Kidney (tissue), 14 donors: ENCODE results near the gene TEAD1. TPM values are rescaled to one million over a fixed set of nuclear protein-coding genes. Genes with fewer than 3 reads are reported as not detected.

Experiments used
- DNase-seq, 5 donors: peaks; one replicate each; pipeline ENCODE4 v3.0.0-alpha.2; 2013 to 2020
- FAIRE-seq: peaks from 2 replicates; lab custom pipeline; 2012; peaks lifted over from hg19 to GRCh38; lab: Jason Lieb, UNC
- H3K27ac ChIP-seq, 2 donors: one replicate each; pipeline ENCODE4 v1.7.0; 2013; ENCODE audit warnings: low read depth in 2 of 2, low read length in 2 of 2, inconsistent platforms in 1 of 2
- H3K27me3 ChIP-seq: one replicate; pipeline ENCODE4 v1.7.1; 2013; ENCODE audit warnings: low read length, inconsistent platforms; ENCODE audit not compliant: control insufficient read depth, insufficient read depth
- H3K36me3 ChIP-seq, 3 donors: one replicate each; pipeline versions ENCODE4 v1.7.0 to v1.7.1; 2013; ENCODE audit warnings: low read length in 3 of 3, control low read depth in 1 of 3, inconsistent platforms in 1 of 3; ENCODE audit not compliant: insufficient read depth in 3 of 3, control insufficient read depth in 2 of 3
- H3K4me1 ChIP-seq, 3 donors: one replicate each; pipeline versions ENCODE4 v1.7.0 to v1.7.1; 2013; ENCODE audit warnings: low read length in 3 of 3, inconsistent platforms in 1 of 3, low read depth in 1 of 3; ENCODE audit not compliant: control insufficient read depth in 2 of 3, insufficient read depth in 2 of 3
- H3K4me3 ChIP-seq, 3 donors: one replicate each; pipeline versions ENCODE4 v1.7.0 to v1.8.1; 2013; ENCODE audit warnings: low read length in 3 of 3, control low read depth in 1 of 3, inconsistent platforms in 1 of 3
- H3K9ac ChIP-seq, 3 donors: one replicate each; pipeline versions ENCODE4 v1.7.0 to v1.7.1; 2013; ENCODE audit warnings: low read length in 3 of 3, control low read depth in 1 of 3, inconsistent platforms in 1 of 3
- H3K9me3 ChIP-seq, 3 donors: one replicate each; pipeline versions ENCODE4 v1.7.0 to v1.7.1; 2013; ENCODE audit warnings: low read length in 3 of 3, control low read depth in 1 of 3, inconsistent platforms in 1 of 3; ENCODE audit not compliant: control insufficient read depth in 2 of 3, insufficient read depth in 1 of 3
- intact Hi-C: fragments of 100-400 bp; cut with DNase I; formaldehyde crosslinking; loops from one replicate; pipeline ENCODE4 v1.11.1; 2022
- polyA plus RNA-seq: library from polyadenylated mRNA; stranded (reverse); fragments of 350-450 nt; fragmentation: Illumina TruSeq; extraction: RNeasy Lipid Tissue Mini Kit (QIAGEN cat#74804); gene quantifications from one replicate; pipeline ENCODE4 v1.2.3, GENCODE V29; 2014; ENCODE audit warnings: low read depth, low replicate concordance; ENCODE audit not compliant: insufficient read depth
- total RNA-seq: library from RNA; stranded (reverse); fragmentation: NEBNext Ultra II Directional; extraction: Animal tissue kit (Norgen Biotek cat#: 25700); gene quantifications from one replicate; pipeline ENCODE4 v1.2.1, GENCODE V29; 2021
- TF ChIP-seq, protein P1 (sequence below): IDR thresholded peaks from 3 replicates; pipeline ENCODE4 v1.5.1; 2012; ENCODE audit warnings: mild to moderate bottlenecking, moderate library complexity, borderline replicate concordance; ENCODE audit not compliant: insufficient read depth; ENCODE audit errors: extremely low read depth
- donor health status: control.
- donor health status: control.
- donor health status: control.
- donor health status: control.
- donor health status: control.
- donor health status: DM: yes; HTN: yes; CAD: no.
- donor health status: Normal renal cell carcinoma (clear cell type).

TEAD1 gene
- total and polyA plus RNA-seq, 2 donors from 2014 or later: 7.6 to 77.2 TPM

DNA sequence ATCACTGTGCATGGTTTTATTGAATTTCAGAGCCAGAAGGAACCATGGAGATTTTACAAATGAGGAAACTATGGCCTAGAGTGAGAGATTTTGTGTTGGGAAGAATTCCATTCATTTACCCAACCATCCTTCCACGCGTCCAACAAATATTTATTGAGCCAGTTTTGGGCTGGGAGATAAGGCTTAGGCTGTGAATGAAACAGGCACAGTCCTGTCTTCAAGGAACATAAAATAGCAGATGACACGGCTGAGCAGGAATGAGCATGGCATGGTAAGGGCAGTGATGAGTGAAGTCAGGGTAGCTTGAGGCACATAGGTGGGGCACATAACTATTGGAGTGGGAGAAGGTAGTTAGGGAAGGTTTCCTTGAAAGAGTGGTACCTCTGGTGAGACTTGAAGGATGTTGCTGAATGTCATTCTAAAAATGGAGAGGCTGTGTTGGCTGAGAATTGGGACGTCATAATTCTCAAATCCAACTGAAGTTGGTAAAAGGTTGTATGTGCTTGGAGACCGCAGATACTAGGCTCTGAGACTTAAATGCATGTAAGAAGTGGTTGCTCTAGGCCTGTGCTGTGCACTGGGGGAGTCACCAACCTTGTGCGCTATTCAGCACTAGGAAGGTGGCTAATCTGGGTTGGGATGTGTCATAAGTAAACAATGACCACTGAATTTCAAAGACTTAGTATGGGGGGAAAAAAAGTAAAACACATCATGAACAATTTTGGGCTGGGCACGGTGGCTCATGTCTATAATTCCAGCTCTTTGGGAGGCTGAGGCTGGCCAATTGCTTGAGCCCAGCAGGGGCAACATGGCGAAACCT lies 51.9 kb downstream of the TEAD1 start:
- no peak overlapping the region for H3K4me3 ChIP-seq
- H3K27me3 ChIP-seq: no peaks in the 10 kb centered on the region
- no peaks in the 10 kb centered on the region for H3K36me3 ChIP-seq
- H3K9ac ChIP-seq: no peak overlapping the region
- H3K4me1 ChIP-seq: peaks cover 30 to 39% (median 32%) of the 10 kb centered on the region in 3 donors
- no peak for DNase-seq
- intact Hi-C loops: no loop called here
- TF ChIP-seq, protein P1, sequence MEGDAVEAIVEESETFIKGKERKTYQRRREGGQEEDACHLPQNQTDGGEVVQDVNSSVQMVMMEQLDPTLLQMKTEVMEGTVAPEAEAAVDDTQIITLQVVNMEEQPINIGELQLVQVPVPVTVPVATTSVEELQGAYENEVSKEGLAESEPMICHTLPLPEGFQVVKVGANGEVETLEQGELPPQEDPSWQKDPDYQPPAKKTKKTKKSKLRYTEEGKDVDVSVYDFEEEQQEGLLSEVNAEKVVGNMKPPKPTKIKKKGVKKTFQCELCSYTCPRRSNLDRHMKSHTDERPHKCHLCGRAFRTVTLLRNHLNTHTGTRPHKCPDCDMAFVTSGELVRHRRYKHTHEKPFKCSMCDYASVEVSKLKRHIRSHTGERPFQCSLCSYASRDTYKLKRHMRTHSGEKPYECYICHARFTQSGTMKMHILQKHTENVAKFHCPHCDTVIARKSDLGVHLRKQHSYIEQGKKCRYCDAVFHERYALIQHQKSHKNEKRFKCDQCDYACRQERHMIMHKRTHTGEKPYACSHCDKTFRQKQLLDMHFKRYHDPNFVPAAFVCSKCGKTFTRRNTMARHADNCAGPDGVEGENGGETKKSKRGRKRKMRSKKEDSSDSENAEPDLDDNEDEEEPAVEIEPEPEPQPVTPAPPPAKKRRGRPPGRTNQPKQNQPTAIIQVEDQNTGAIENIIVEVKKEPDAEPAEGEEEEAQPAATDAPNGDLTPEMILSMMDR: no peak
- H3K27ac ChIP-seq: no peak overlapping the region
- H3K9me3 ChIP-seq: no peaks in the 10 kb centered on the region
- FAIRE-seq: no peak

- DNase-seq (peak in 2 of 5 donors; percentile 62 to 77), FAIRE-seq (no peak)
- H3K9ac ChIP-seq: no peak overlapping the region
- H3K36me3 ChIP-seq: no peaks in the 10 kb centered on the region
- no peak overlapping the region for H3K4me3 ChIP-seq
- H3K27me3 ChIP-seq: no peaks in the 10 kb centered on the region
- H3K27ac ChIP-seq: no peak overlapping the region
- H3K9me3 ChIP-seq: no peaks in the 10 kb centered on the region
- intact Hi-C loops: no loop called here
- H3K4me1 ChIP-seq: peaks cover 30 to 32% (median 32%) of the 10 kb centered on the region in 3 donors
- TF ChIP-seq, protein P1: no peak
Observed at GRCh38 chr11:12727563-12728211, 53.5 kb downstream of the TEAD1 start.

- H3K9me3 ChIP-seq: no peaks in the 10 kb centered on the region
- H3K4me3 ChIP-seq: no peak overlapping the region
- H3K9ac ChIP-seq: no peak overlapping the region
- intact Hi-C loops: no loop called here
- no peaks in the 10 kb centered on the region for H3K27me3 ChIP-seq
- H3K27ac ChIP-seq: no peak overlapping the region
- peaks cover 27 to 30% (median 28%) of the 10 kb centered on the region in 3 donors for H3K4me1 ChIP-seq
- no peak for FAIRE-seq
- no peaks in the 10 kb centered on the region for H3K36me3 ChIP-seq
- no peak for DNase-seq
- TF ChIP-seq, protein P1: no peak
Observed at GRCh38 chr11:12728417-12728816, 54.2 kb downstream of the TEAD1 start.
